Loucy (cell line): ENCODE measurements around the gene COQ2.

Source experiments
- H2AFZ ChIP-seq: fragments of 200-600 bp; sonication (generic); 2 replicates; pipeline ENCODE4 v1.6.0; 2016; ENCODE audit warnings: antibody characterized with exemption, mild to moderate bottlenecking, low read length, moderate library complexity
- H3F3A ChIP-seq: fragments of 200-600 bp; 2 replicates; pipeline ENCODE4 v1.6.0; 2016; ENCODE audit warnings: antibody characterized with exemption, low read depth, mild to moderate bottlenecking
- H3K27me3 ChIP-seq: fragments of 200-600 bp; sonication (generic); 2 replicates; pipeline ENCODE4 v1.6.1; 2014; ENCODE audit warnings: low read length, mild to moderate bottlenecking; ENCODE audit not compliant: insufficient read depth, poor library complexity, severe bottlenecking
- H3K36me3 ChIP-seq: fragments of 200-600 bp; sonication (generic); 2 replicates; pipeline ENCODE4 v1.6.1; 2016; ENCODE audit warnings: low read length; ENCODE audit not compliant: insufficient read depth
- H3K4me1 ChIP-seq: fragments of 200-600 bp; sonication (generic); 2 replicates; pipeline ENCODE4 v1.5.1; 2014; ENCODE audit warnings: low read length, mild to moderate bottlenecking; ENCODE audit not compliant: insufficient read depth, poor library complexity, severe bottlenecking
- H3K4me2 ChIP-seq: fragments of 200-600 bp; sonication (generic); 2 replicates; pipeline ENCODE4 v1.6.0; 2014; ENCODE audit warnings: antibody characterized with exemption, low read length, low read depth, mild to moderate bottlenecking; ENCODE audit not compliant: poor library complexity, severe bottlenecking
- H3K4me3 ChIP-seq: fragments of 200-600 bp; sonication (generic); 2 replicates; pipeline ENCODE4 v1.5.1; 2014; ENCODE audit warnings: low read length, mild to moderate bottlenecking, mixed read lengths; ENCODE audit not compliant: poor library complexity, severe bottlenecking
- H3K79me2 ChIP-seq: fragments of 200-600 bp; sonication (generic); 2 replicates; pipeline ENCODE4 v1.6.1; 2014; ENCODE audit warnings: low read length; ENCODE audit not compliant: insufficient read depth
- H3K9ac ChIP-seq: fragments of 200-600 bp; sonication (generic); 2 replicates; pipeline ENCODE4 v1.6.0; 2014; ENCODE audit warnings: mild to moderate bottlenecking, low read depth, low read length, moderate library complexity; ENCODE audit not compliant: poor library complexity, severe bottlenecking
- H3K9me2 ChIP-seq: fragments of 200-600 bp; sonication (generic); replicated peaks from 2 replicates; pipeline ENCODE4 v1.6.1; 2016; ENCODE audit warnings: low read depth, low read length, mixed read lengths
- H3K9me3 ChIP-seq: fragments of 200-600 bp; sonication (generic); 2 replicates; pipeline ENCODE4 v1.6.1; 2014; ENCODE audit warnings: mild to moderate bottlenecking, antibody characterized with exemption, low read length, low read depth; ENCODE audit not compliant: insufficient read depth
- H4K20me1 ChIP-seq: fragments of 200-600 bp; sonication (generic); 2 replicates; pipeline ENCODE4 v1.6.0; 2014; ENCODE audit warnings: antibody characterized with exemption, low read length, mild to moderate bottlenecking; ENCODE audit not compliant: insufficient read depth, poor library complexity, severe bottlenecking
- CTCF ChIP-seq: fragments of 200-600 bp; sonication (generic); conservative IDR thresholded peaks from 2 replicates; pipeline ENCODE4 v1.5.1; 2014; ENCODE audit warnings: mild to moderate bottlenecking, antibody characterized with exemption, low read length
- EZH2phosphoT487 ChIP-seq: fragments of 200-600 bp; IDR thresholded peaks from 2 replicates; pipeline ENCODE4 v1.6.1; 2018; ENCODE audit warnings: antibody characterized with exemption, mild to moderate bottlenecking, moderate library complexity, borderline replicate concordance

COQ2 gene

DNA sequence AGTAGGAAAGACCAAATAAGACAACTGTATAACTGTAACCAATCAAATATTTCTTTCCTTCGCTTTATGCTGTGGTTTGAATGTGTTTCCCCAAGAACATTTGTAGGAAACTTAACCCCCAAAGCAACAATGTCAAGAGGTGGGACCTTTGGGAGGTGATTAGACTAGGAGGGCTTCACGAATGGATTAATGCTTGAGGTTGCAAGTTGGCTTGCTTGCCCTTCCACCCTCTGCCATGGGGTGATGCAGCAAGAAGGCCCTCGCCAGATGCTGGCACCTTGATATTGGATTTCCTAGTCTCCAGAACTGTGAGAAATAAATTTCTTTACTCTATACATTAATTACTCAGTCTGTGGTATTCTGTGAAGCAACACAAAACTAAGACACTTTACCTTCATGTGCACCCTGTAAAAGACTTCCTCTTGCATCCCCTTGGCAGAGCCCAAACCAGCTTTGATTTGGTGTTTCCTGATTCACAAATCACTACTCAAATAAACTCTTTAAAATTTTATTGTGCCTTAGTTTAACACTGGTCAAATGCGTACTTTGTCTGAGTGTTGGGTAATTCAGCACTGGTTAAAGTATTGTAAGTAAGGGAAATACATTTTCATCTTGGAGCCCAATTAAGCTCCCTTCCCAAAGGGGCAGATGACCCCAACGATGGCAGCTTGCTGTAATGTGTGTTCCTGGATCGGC lies 59.9 kb downstream of the COQ2 start:
- Histone ChIP-seq H3F3A (no peaks in the 10 kb centered on the region), H3K9me2 (no peaks in the 10 kb centered on the region), H3K27me3 (no peaks in the 10 kb centered on the region), H3K4me1 (peaks cover 4% of the 10 kb centered on the region), H3K9ac (no peak overlapping the region), H4K20me1 (no peaks in the 10 kb centered on the region), H3K4me2 (no peak overlapping the region), H3K9me3 (no peaks in the 10 kb centered on the region), H3K36me3 (no peaks in the 10 kb centered on the region), H3K79me2 (no peaks in the 10 kb centered on the region), H2AFZ (no peak overlapping the region), H3K4me3 (no peak overlapping the region)
- TF ChIP-seq CTCF (no peak), EZH2phosphoT487 (no peak)

DNA sequence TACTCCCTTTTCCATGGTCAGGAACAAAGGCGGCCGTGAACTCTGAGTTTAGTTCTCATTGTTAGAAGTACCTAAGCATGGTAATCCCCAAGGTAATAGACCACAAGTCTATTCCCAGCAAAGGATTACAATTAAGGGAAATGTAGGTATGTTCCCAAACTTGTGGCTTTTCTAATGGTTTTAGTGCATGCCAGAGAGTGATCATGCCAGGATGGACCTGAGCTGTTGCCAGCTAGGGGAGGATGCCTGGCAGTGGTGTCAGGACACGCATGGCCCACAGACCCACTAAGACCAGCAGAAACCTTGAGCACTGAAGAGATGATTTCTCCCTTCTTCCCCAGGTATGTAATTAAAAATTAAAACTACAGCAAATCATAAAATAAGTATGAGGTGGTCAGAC lies 60.8 kb downstream of the COQ2 start:
- Histone ChIP-seq H2AFZ (no peak overlapping the region), H3K9me3 (no peaks in the 10 kb centered on the region), H3F3A (no peaks in the 10 kb centered on the region)

GRCh38 chr4:83221897-83222441 lies 62.6 kb downstream of the COQ2 start:
- Histone ChIP-seq H3K4me3 (no peak overlapping the region), H3K9me3 (no peaks in the 10 kb centered on the region), H3K9me2 (no peaks in the 10 kb centered on the region), H3K9ac (no peak overlapping the region), H3K4me1 (peaks cover 30% of the 10 kb centered on the region), H2AFZ (no peak overlapping the region), H4K20me1 (no peaks in the 10 kb centered on the region), H3K4me2 (no peak overlapping the region), H3K27me3 (no peaks in the 10 kb centered on the region), H3F3A (peaks cover 7% of the 10 kb centered on the region; the same call in 1 of the 2 replicates), H3K36me3 (no peaks in the 10 kb centered on the region), H3K79me2 (no peaks in the 10 kb centered on the region)
- TF ChIP-seq EZH2phosphoT487: no peak

More for the DNA sequence above, 60.8 kb downstream of the COQ2 start:
- TF ChIP-seq CTCF: no peak
- TF ChIP-seq EZH2phosphoT487: no peak
- Histone ChIP-seq H3K4me1 (peaks cover 12% of the 10 kb centered on the region), H3K36me3 (no peaks in the 10 kb centered on the region), H4K20me1 (no peaks in the 10 kb centered on the region), H3K79me2 (no peaks in the 10 kb centered on the region), H3K27me3 (no peaks in the 10 kb centered on the region), H3K4me3 (no peak overlapping the region), H3K4me2 (no peak overlapping the region), H3K9me2 (no peaks in the 10 kb centered on the region), H3K9ac (no peak overlapping the region)
